Measurements from ENCODE around the gene SLC4A4.

GRCh38 chr4:71566856-71567255, 228.0 kb downstream of the SLC4A4 start:
- TF ChIP-seq CTCF (IDR thresholded peaks at IDR 0.05) (no peak), POLR2A (IDR thresholded peaks at IDR 0.05) (no peak), EP300 (IDR thresholded peaks at IDR 0.05) (no peak), POLR2AphosphoS5 (IDR thresholded peaks at IDR 0.05) (no peak)

Measured in sigmoid colon (tissue), 4 donors.